Suprapubic skin (tissue), 4 donors: Measurements from ENCODE around the gene RNF41.
"Not testable (repeated sequence)": the region's sequence is repeated elsewhere in the genome, so short reads cannot be mapped to it uniquely, and the experiment has no call there.

Experiments
- CTCF ChIP-seq, 2 donors: fragments of 200-600 bp in 1 of 2; fragments of 450-650 bp in 1 of 2; sonication (generic) in 1 of 2; IDR thresholded peaks; one replicate each; pipeline ENCODE4 v1.5.1; 2016 to 2019; ENCODE audit warnings: antibody characterized with exemption in 2 of 2, mild to moderate bottlenecking in 1 of 2, moderate library complexity in 1 of 2
- EP300 ChIP-seq: sonication (generic); formaldehyde crosslinking; IDR thresholded peaks from one replicate; pipeline ENCODE4 v1.6.1; 2017; ENCODE audit warnings: antibody characterized with exemption
- POLR2A ChIP-seq, 2 donors: fragments of 450-650 bp; IDR thresholded peaks; one replicate each; pipeline ENCODE4 v1.6.1; 2017; ENCODE audit warnings: antibody characterized with exemption in 2 of 2, mild to moderate bottlenecking in 2 of 2, moderate library complexity in 2 of 2
- POLR2AphosphoS5 ChIP-seq, 3 donors: sonication (generic); formaldehyde crosslinking; IDR thresholded peaks; one replicate each; pipeline ENCODE4 v1.6.1; 2017; ENCODE audit warnings: antibody characterized with exemption in 3 of 3

GRCh38 chr12:56262955-56263354 lies 41.2 kb upstream of the RNF41 start:
- not testable (repeated sequence) for TF ChIP-seq CTCF (IDR thresholded peaks at IDR 0.05); POLR2A (IDR thresholded peaks at IDR 0.05); EP300; POLR2AphosphoS5 (IDR thresholded peaks at IDR 0.05)
